Erythroblast (primary cell): ENCODE measurements around the gene DPP9.

Experiments
- GATA1 ChIP-seq: IDR thresholded peaks from 2 replicates; pipeline ENCODE4 v1.6.1; 2011; ENCODE audit warnings: low read depth, mild to moderate bottlenecking, control low read depth, low read length, moderate library complexity
- POLR2A ChIP-seq: IDR thresholded peaks from 2 replicates; pipeline ENCODE4 v1.6.1; 2011; ENCODE audit warnings: mild to moderate bottlenecking, low read length

DNA sequence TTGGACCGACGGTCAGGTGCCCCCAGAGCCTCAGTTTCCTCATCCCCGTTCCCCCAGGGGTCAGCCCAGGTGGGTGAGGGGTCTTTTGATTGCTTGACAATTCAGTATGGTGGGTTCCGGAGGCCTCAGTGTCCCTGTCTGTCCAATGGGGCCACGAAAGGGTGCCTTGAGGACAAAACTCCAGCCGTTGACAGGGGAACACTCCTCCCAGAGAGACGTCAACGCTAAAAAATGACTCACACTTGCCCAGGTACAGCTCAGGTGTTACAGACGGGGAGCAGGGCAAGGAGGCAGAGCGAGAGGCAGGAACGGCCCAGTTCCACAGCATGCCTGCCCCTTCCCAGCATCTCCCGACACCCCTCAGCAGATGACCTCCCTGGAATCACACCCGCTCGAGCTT, 82.5 kb downstream of the DPP9 start:
- no peak for TF ChIP-seq POLR2A
- TF ChIP-seq GATA1, result no peak
